ENCODE measurements around the gene MILR1.
"Not testable (repeated sequence)": the region's sequence is repeated elsewhere in the genome, so short reads cannot be mapped to it uniquely, and the experiment has no call there.

The MILR1 gene

DNA sequence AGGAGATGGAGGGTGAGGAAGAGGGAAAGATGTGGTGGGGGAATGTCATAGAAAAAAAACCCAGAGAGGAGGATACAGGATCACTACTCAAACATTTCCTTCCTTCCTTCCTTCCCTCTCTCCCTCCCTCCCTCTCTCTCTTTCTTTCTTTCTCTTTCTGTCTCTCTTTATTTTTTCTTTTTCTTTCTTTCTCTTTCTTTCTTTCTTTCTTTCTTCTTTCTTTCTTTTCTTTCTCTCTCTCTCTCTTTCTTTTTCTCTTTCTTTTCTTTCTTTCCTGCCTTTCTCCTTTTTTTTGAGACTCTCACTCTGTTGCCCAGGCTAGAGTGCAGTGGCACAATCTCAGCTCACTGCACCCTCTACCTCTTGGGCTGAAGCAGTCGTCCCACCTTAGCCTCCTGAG is 17.9 kb downstream of the MILR1 start:
- DNase-seq = not testable (repeated sequence)

GRCh38 chr17:64470625-64471024 is 21.7 kb downstream of the MILR1 start:
- no peak for DNase-seq

DNA sequence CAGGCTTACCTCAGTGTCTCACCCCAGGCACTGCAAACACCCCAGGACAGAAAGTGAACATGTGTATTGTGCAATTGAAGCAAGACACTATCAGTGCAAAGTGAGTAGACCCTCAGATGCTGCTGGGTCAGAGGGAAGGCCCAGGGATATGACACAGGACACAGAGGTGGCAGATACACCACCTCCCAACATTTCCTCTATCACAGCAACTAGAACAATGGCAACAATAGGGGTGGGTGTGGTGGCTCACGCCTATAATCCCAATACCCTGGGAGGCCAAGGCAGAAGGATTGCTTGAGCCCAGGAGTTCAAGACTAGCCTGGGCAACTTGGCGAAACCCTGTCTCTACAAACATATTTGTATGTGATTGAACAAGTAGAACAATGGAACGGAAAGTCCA is 22.5 kb downstream of the MILR1 start:
- DNase-seq = no peak

- DNase-seq = no peak
Observed at GRCh38 chr17:64472564-64472963, 23.6 kb downstream of the MILR1 start.

- DNase-seq = no peak
Observed at GRCh38 chr17:64477849-64478248, 28.9 kb downstream of the MILR1 start.

- no peak for DNase-seq
Observed at GRCh38 chr17:64480951-64481350, 32.0 kb downstream of the MILR1 start.

GRCh38 chr17:64484380-64484779 is 35.5 kb downstream of the MILR1 start:
- DNase-seq = no peak

DNA sequence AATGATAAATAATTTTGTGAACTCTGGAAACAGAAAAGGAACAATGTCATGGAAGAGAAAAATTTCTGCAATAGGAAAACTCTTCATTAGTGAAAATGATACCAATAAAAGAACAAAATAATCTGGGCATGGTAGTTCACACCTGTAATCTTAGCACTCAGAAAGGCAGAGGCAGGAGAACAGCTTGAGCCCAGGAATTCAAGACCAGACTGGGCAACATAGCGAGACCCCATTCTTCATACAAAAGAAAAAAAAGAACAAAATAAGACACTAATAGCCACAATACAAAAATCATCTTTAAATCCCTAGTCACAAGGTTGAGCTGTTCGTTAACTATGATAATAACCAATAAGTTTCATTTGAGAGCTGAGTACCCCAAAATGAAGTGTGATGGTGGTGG is 39.4 kb downstream of the MILR1 start:
- no peak for DNase-seq

- peak in 1 of 56 donors; percentile 0 for DNase-seq
Observed at GRCh38 chr17:64491034-64491860, 42.3 kb downstream of the MILR1 start.

DNA sequence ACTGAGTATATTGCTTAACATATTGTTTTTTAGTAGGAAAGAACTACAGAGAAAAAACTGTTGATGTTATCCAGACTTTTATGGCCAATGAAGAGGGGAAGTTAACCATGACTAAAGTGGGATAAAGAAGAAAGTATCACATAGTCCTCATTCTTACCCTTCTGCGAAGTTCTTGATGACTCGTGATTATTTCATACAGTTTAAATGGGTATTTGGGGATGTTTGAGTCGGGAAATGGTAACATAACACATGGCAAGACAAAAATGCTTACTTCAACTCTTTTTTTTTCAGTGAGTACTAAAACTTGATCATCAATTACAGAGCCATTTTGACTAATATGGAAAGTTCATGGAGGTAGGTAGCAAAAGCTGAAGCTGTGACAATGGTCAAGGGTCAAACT is 43.1 kb downstream of the MILR1 start:
- DNase-seq = no peak

- DNase-seq = no peak
Observed at GRCh38 chr17:64492481-64493109, 43.7 kb downstream of the MILR1 start.

GRCh38 chr17:64494121-64494520 is 45.2 kb downstream of the MILR1 start:
- DNase-seq = no peak

DNA sequence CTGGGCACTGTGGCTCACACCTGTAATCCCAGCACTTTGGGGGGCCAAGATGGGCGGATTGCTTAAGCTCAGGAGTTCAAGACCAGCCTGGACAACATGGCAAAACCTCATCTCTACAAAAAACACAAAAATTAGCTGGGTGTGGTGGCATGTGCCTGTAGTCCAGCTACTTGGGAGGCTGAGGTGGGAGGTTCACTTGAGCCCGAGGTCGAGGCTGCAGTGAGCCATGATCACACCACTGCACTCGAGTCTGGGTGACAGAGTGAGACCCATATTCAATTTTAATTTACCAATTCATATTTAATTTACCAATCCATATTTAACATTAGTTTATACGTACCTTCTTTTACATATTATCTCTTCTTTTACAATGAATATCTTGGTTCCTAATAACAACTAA is 46.4 kb downstream of the MILR1 start:
- not testable (repeated sequence) for DNase-seq

DNA sequence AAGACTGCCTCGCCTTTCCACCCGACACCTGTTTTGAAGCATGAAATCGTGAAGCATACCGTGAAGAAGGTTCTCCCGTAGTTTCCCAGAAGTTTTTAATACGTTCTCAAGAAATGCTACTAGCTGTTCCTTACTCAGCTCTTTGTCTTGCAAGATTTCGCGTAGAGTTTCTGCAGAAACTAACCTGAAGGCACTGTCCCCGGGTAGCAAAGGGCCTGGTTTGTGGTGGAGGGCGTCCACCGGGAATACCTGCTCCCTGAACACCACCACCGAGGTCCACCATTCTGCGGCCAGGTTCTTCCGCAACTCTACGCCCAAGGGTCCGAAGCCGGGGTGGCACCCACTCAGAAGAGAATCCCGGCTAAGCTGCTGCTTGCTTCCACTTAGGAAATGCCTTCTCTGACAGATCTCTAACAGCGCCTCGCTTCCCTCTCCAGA is 47.5 kb downstream of the MILR1 start:
- peak in 4 of 56 donors; percentile 40 to 54 (median 44) for DNase-seq

DNA sequence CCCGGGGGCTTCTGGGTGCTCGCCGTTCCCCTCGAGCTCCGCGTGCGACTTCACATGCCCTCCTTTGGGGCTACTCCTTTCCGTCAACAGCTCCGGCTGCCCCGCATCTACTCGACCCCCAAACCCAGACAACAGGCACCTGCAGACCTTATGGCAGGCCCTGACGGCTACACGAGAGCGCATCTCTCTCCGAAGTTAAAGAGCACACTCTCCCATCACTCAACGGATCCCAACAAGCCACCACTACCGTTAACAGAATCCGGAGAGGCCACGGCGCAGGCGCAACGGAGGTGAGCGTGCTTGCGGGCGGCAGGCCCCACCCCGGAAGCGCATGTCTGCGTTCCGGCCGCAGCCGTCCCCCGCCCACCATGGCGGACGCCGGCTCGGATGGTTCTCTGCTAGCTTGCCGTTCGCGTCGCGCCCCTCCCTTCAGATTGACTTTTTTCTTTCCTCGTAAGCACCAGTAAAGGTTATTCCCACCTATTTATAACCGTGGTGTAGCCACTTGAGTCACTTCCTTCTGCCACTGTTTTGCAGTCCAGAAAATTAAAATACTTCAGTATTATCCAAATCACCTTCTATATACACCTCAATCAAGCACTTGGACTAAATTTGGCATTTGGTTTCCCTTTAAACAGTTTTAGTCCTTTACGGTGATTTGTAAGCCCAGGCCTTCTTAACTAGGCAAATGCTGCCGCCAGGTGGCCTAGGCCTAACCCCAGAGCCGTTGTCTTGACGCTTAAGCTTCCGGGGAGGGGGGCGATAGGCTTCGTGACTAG is 48.1 kb downstream of the MILR1 start, which contains the start of gene POLG2:
TSS of gene POLG2 (minus strand) at position 269 of the 779 bp plus-strand sequence. CDS start at position 183, 86 bp downstream.
- peak in 55 of 56 donors; percentile 43 to 94 (median 83) for DNase-seq

- DNase-seq = peak in 1 of 56 donors; percentile 1
Observed at GRCh38 chr17:64497565-64498035, 48.7 kb downstream of the MILR1 start.

DNA sequence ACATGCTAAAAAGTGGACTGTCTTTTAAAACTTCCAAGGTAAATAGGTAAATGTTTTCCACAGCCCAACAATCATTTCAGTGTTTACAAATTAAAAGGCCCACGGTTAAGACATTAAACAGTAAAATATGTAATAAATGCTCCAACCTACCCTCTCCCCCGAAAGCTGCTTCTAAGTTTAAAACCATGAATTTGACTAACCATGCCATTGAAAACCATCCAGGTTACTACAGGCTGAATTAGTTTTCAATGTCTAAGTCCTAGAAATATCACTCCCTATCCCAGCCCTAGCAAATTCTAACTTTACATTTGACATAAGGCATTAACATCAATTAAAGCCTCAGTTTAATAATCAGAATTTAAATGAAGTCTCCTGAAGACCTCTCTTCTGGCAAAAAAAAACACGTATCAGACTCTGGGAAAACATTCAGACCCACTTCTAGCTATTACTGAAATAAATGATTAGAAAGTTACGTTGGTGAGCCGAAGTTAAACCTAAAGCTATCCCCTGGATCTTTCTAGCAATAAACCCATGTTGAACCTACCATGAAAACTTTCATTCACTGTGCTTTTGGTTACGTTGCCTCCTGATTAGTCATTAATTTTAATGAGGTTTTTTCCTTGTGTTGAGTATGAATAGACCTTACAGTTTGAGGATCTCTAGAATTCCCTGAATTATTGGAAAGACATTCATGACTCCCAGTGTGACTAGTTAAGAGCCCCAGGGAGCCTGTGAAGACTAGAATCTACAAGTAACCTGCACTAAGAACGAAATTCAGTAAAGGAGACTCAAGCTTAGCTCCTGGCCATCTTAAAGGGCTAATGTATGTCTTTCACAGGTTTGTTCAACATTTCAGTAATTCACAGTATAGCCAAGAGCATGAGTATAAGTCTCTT is 49.6 kb downstream of the MILR1 start:
- DNase-seq = no peak

GRCh38 chr17:64499805-64500486 is 51.0 kb downstream of the MILR1 start:
- DNase-seq = no peak

GRCh38 chr17:64500487-64500859 is 51.6 kb downstream of the MILR1 start:
- no peak for DNase-seq

Measured in nucleus accumbens (tissue), 56 donors.